ENCODE data around the gene ZNF134. TPM values are rescaled to one million over a fixed set of nuclear protein-coding genes. Genes with fewer than 3 reads are reported as not detected.

Gene ZNF134
- total RNA-seq, 2 experiments from 2014 or later, result 7.7 to 11.1 TPM

GRCh38 chr19:57599761-57600383, 14.2 kb upstream of the ZNF134 start, which contains the start of gene ZNF530:
ZNF530 (plus strand) TSS chr19:57599885; CDS start chr19:57604346, 4,461 bp downstream.
- H3K9me2 ChIP-seq (ENCODE audit: insufficient read depth, low read length), result no peaks in the 10 kb centered on the region
- peaks cover 15% of the 10 kb centered on the region for H3K4me1 ChIP-seq (ENCODE audit: insufficient read depth, low read length, poor library complexity, severe bottlenecking)
- no peak for TF ChIP-seq EZH2phosphoT487 (IDR thresholded peaks at IDR 0.05; ENCODE audit: borderline replicate concordance, low read depth, low read length)
- no peak for TF ChIP-seq CTCF (conservative IDR thresholded peaks at IDR 0.05; ENCODE audit: low read length)
- no peaks in the 10 kb centered on the region for H3K79me2 ChIP-seq (ENCODE audit: insufficient read depth, low read depth, low read length)
- peaks cover 34% of the 10 kb centered on the region for H3K36me3 ChIP-seq (ENCODE audit: insufficient read depth, low read length)
- no peak within 1 kb of the TSS for H3K27ac ChIP-seq (ENCODE audit: low read depth, low read length, poor library complexity, severe bottlenecking)
- intact Hi-C loops (cut with micrococcal nuclease; ENCODE audit: unreplicated experiment), result no loop called here
- peaks cover 10% of the 10 kb centered on the region; the same call in 1 of the 2 replicates for H3K9me3 ChIP-seq (ENCODE audit: low read length)
- ChIA-PET CTCF (ENCODE audit: unreplicated experiment) (no interaction called here), POLR2A (interaction anchor here (0.8 kb wide), 1 partner anchor 11 kb away, joined by 3 read pairs; no protein-coding TSS in a partner anchor)
- H3K4me2 ChIP-seq (ENCODE audit: low read length), result peak within 1 kb of the TSS; percentile 73
- H3K4me3 ChIP-seq (ENCODE audit: low read depth, low read length, poor library complexity, severe bottlenecking), result peak within 1 kb of the TSS; percentile 81
- peak within 1 kb of the TSS; percentile 95 for H2AFZ ChIP-seq (ENCODE audit: low read length)
- no TSS peak for BruUV-seq (replicated peaks)
- DNase-seq (ENCODE audit: low spot score), result peak; percentile 94
- H4K20me1 ChIP-seq (ENCODE audit: insufficient read depth, low read length), result no peaks in the 10 kb centered on the region

GRCh38 chr19:57606931-57607330, 7.1 kb upstream of the ZNF134 start:
- no peaks in the 10 kb centered on the region for H3K9me2 ChIP-seq (ENCODE audit: insufficient read depth, low read length)
- H3K4me3 ChIP-seq (ENCODE audit: low read depth, low read length, poor library complexity, severe bottlenecking), result no peak overlapping the region
- H3K27ac ChIP-seq (ENCODE audit: low read depth, low read length, poor library complexity, severe bottlenecking), result no peak overlapping the region
- H3K4me2 ChIP-seq (ENCODE audit: low read length), result no peak overlapping the region
- DNase-seq (ENCODE audit: low spot score), result no peak
- H4K20me1 ChIP-seq (ENCODE audit: insufficient read depth, low read length), result no peaks in the 10 kb centered on the region
- H3K4me1 ChIP-seq (ENCODE audit: insufficient read depth, low read length, poor library complexity, severe bottlenecking), result no peaks in the 10 kb centered on the region
- H3K9me3 ChIP-seq (ENCODE audit: low read length), result 0 out of 2 replicates have a peak, but pooled peaks cover 3% of the 10 kb centered on the region
- BruUV-seq (replicated peaks), result no TSS peak
- no peak for TF ChIP-seq EZH2phosphoT487 (IDR thresholded peaks at IDR 0.05; ENCODE audit: borderline replicate concordance, low read depth, low read length)
- no peak for TF ChIP-seq CTCF (conservative IDR thresholded peaks at IDR 0.05; ENCODE audit: low read length)
- intact Hi-C loops (cut with micrococcal nuclease; ENCODE audit: unreplicated experiment), result no loop called here
- H2AFZ ChIP-seq (ENCODE audit: low read length), result no peak overlapping the region
- ChIA-PET CTCF (ENCODE audit: unreplicated experiment) (no interaction called here), POLR2A (no interaction called here)
- H3K36me3 ChIP-seq (ENCODE audit: insufficient read depth, low read length), result peaks cover 61% of the 10 kb centered on the region
- no peaks in the 10 kb centered on the region for H3K79me2 ChIP-seq (ENCODE audit: insufficient read depth, low read depth, low read length)

- no peak overlapping the region for H3K4me3 ChIP-seq (ENCODE audit: low read depth, low read length, poor library complexity, severe bottlenecking)
- peaks cover 19% of the 10 kb centered on the region for H3K9me3 ChIP-seq (ENCODE audit: low read length)
- peaks cover 5% of the 10 kb centered on the region for H3K4me1 ChIP-seq (ENCODE audit: insufficient read depth, low read length, poor library complexity, severe bottlenecking)
- intact Hi-C loops (cut with micrococcal nuclease; ENCODE audit: unreplicated experiment), result no loop called here
- H2AFZ ChIP-seq (ENCODE audit: low read length), result no peak overlapping the region
- no peaks in the 10 kb centered on the region for H3K9me2 ChIP-seq (ENCODE audit: insufficient read depth, low read length)
- no peak for DNase-seq (ENCODE audit: low spot score)
- H4K20me1 ChIP-seq (ENCODE audit: insufficient read depth, low read length), result no peaks in the 10 kb centered on the region
- POLR2A ChIA-PET, result interaction anchor here (0.7 kb wide), 1 partner anchor 12 kb away, joined by 3 read pairs; the partner anchor contains the start of gene ZNF530
- TF ChIP-seq CTCF (conservative IDR thresholded peaks at IDR 0.05; ENCODE audit: low read length) (no peak), EZH2phosphoT487 (IDR thresholded peaks at IDR 0.05; ENCODE audit: borderline replicate concordance, low read depth, low read length) (no peak)
- CTCF ChIA-PET (ENCODE audit: unreplicated experiment), result no interaction called here
- no peak overlapping the region for H3K27ac ChIP-seq (ENCODE audit: low read depth, low read length, poor library complexity, severe bottlenecking)
- H3K36me3 ChIP-seq (ENCODE audit: insufficient read depth, low read length), result peaks cover 38% of the 10 kb centered on the region
- peaks cover 20% of the 10 kb centered on the region; the same call in 1 of the 2 replicates for H3K79me2 ChIP-seq (ENCODE audit: insufficient read depth, low read depth, low read length)
- BruUV-seq (replicated peaks), result no TSS peak
- no peak overlapping the region for H3K4me2 ChIP-seq (ENCODE audit: low read length)
Measured at GRCh38 chr19:57611113-57611512, 2.9 kb upstream of the ZNF134 start.

Measured in OCI-LY7 (cell line).